Endothelial cell (in vitro differentiated cells): ENCODE results near the gene HNRNPA1L2. TPM values are rescaled to one million over a fixed set of nuclear protein-coding genes. Genes with fewer than 3 reads are reported as not detected.
A peak's percentile ranks its signal among the peaks of the same experiment; 100 is the strongest.

Source experiments
- DNase-seq: peaks from one replicate; pipeline ENCODE4 v3.0.0; 2021; ENCODE audit warnings: low spot score
- H3K27ac Mint-ChIP-seq: one replicate; pipeline ENCODE4 v1.8.0; 2021; ENCODE audit warnings: mixed read lengths, inconsistent platforms; ENCODE audit not compliant: unreplicated experiment
- H3K27me3 Mint-ChIP-seq: one replicate; pipeline ENCODE4 v1.8.0; 2021; ENCODE audit warnings: mild to moderate bottlenecking, moderate library complexity, mixed read lengths, inconsistent platforms; ENCODE audit not compliant: unreplicated experiment
- H3K36me3 Mint-ChIP-seq: one replicate; pipeline ENCODE4 v1.8.0; 2021; ENCODE audit warnings: mild to moderate bottlenecking, low read depth, mixed read lengths, inconsistent platforms; ENCODE audit not compliant: unreplicated experiment
- H3K4me1 Mint-ChIP-seq: one replicate; pipeline ENCODE4 v1.8.0; 2021; ENCODE audit warnings: mild to moderate bottlenecking, mixed read lengths, inconsistent platforms; ENCODE audit not compliant: unreplicated experiment
- H3K4me3 Mint-ChIP-seq: one replicate; pipeline ENCODE4 v1.8.0; 2021; ENCODE audit warnings: mild to moderate bottlenecking, mixed read lengths, inconsistent platforms; ENCODE audit not compliant: unreplicated experiment
- H3K9me3 Mint-ChIP-seq: one replicate; pipeline ENCODE4 v1.8.0; 2021; ENCODE audit warnings: mixed read lengths, inconsistent platforms; ENCODE audit not compliant: unreplicated experiment
- CTCF ChIP-seq: fragments of 200-600 bp; sonication (generic); IDR thresholded peaks from one replicate; pipeline ENCODE4 v1.5.0; 2021; ENCODE audit warnings: antibody characterized with exemption; ENCODE audit not compliant: unreplicated experiment
- total RNA-seq: library from RNA; stranded (reverse); fragmentation: NEBNext Ultra II Directional; extraction: Animal tissue kit (Norgen Biotek cat#: 25700); gene quantifications from one replicate; pipeline ENCODE4 v1.2.1, GENCODE V29; 2021; ENCODE audit not compliant: unreplicated experiment

HNRNPA1L2 gene
- total RNA-seq, 1 donor from 2014 or later, result 40.4 TPM

GRCh38 chr13:52644108-52644507 lies 1.9 kb downstream of the HNRNPA1L2 start:
- no peak for DNase-seq
- Mint-ChIP-seq H3K36me3 (peaks cover 36% of the 10 kb centered on the region), H3K4me3 (no peak overlapping the region), H3K4me1 (no peaks in the 10 kb centered on the region), H3K27me3 (peaks cover 4% of the 10 kb centered on the region), H3K27ac (no peak overlapping the region), H3K9me3 (no peaks in the 10 kb centered on the region)
- no peak for TF ChIP-seq CTCF

- H3K4me1 Mint-ChIP-seq, result peaks cover 7% of the 10 kb centered on the region
- no peak overlapping the region for H3K4me3 Mint-ChIP-seq
- H3K27ac Mint-ChIP-seq, result no peak overlapping the region
- H3K27me3 Mint-ChIP-seq, result peaks cover 2% of the 10 kb centered on the region
- H3K9me3 Mint-ChIP-seq, result no peaks in the 10 kb centered on the region
- H3K36me3 Mint-ChIP-seq, result peaks cover 32% of the 10 kb centered on the region
- no peak for TF ChIP-seq CTCF
- DNase-seq, result no peak
Measured at GRCh38 chr13:52646967-52647366, 4.7 kb downstream of the HNRNPA1L2 start.

GRCh38 chr13:52650731-52651130 lies 8.5 kb downstream of the HNRNPA1L2 start:
- Mint-ChIP-seq H3K27ac (no peak overlapping the region), H3K4me1 (peaks cover 15% of the 10 kb centered on the region), H3K4me3 (no peak overlapping the region), H3K9me3 (no peaks in the 10 kb centered on the region), H3K36me3 (peaks cover 18% of the 10 kb centered on the region), H3K27me3 (no peaks in the 10 kb centered on the region)
- no peak for TF ChIP-seq CTCF
- DNase-seq, result no peak

- Mint-ChIP-seq H3K9me3 (no peaks in the 10 kb centered on the region), H3K4me3 (no peak overlapping the region), H3K27ac (no peak overlapping the region), H3K27me3 (no peaks in the 10 kb centered on the region), H3K4me1 (peaks cover 15% of the 10 kb centered on the region), H3K36me3 (peaks cover 13% of the 10 kb centered on the region)
- no peak for TF ChIP-seq CTCF
- DNase-seq, result no peak
Measured at GRCh38 chr13:52651897-52652195, 9.6 kb downstream of the HNRNPA1L2 start.

GRCh38 chr13:52652196-52652979 lies 10.2 kb downstream of the HNRNPA1L2 start, which contains the start of gene SUGT1:
TSS of gene SUGT1 (plus strand) at chr13:52652836. CDS start at chr13:52652921, 85 bp downstream.
- TF ChIP-seq CTCF, result peak; percentile 48
- no peaks in the 10 kb centered on the region for H3K27me3 Mint-ChIP-seq
- H3K4me1 Mint-ChIP-seq, result peaks cover 15% of the 10 kb centered on the region
- H3K27ac Mint-ChIP-seq, result no peak within 1 kb of the TSS
- peak; percentile 93 for DNase-seq
- H3K36me3 Mint-ChIP-seq, result peaks cover 13% of the 10 kb centered on the region
- no peak within 1 kb of the TSS for H3K4me3 Mint-ChIP-seq
- H3K9me3 Mint-ChIP-seq, result no peaks in the 10 kb centered on the region
